HG02623 (cell line): ENCODE data around the gene PRRT1.
"Not testable (repeated sequence)": the region's sequence is repeated elsewhere in the genome, so short reads cannot be mapped to it uniquely, and the experiment has no call there.

ENCODE experiments used
- ATAC-seq: cut with Tn5 transposase; IDR thresholded peaks from one replicate; pipeline ENCODE4 v1.9.1; 2021; ENCODE audit warnings: moderate library complexity; ENCODE audit not compliant: unreplicated experiment

The PRRT1 gene

GRCh38 chr6:32151863-32152768 is at the start of gene PRRT1:
Gene PRRT1 (minus strand): TSS chr6:32151939. CDS start chr6:32151827, 112 bp downstream.
- ATAC-seq, result no peak

DNA sequence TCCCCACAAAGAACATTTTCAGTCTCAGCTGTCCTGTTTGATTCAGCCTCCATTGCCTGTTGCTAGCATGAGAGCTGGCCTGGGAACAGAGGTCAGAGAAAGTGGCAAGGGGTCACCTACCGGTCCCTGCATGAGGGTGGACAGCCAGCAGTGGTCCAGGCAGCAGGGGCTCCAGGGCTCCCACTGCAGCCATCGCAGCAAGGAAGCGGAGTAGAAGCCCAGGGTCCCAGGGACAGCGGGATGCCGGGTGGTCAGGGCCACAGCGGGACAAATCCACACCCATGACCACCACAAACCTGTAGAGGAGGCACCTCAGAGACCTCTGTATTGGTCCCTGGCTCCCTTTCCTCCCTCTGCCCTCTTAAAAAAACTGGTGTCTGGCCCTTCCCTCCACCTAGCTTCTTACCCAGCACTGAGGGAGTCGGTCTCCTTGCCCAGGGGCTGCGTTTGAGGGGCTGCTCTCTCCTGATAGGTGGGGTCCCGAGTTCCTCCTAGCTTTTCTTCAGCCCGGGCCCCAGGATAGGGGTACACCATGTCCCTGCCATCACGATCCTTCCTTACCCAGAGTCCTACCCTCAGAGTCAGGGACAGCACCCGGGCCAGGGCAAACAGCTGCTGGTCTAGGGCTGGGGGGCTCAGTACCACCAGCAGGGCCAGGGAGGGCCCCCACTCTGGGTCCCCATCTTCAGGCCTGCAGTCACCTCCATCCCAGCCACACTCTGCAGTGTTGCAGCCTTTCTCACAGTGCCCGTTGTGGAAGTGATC is 49.2 kb upstream of the PRRT1 start:
- ATAC-seq, result no peak

DNA sequence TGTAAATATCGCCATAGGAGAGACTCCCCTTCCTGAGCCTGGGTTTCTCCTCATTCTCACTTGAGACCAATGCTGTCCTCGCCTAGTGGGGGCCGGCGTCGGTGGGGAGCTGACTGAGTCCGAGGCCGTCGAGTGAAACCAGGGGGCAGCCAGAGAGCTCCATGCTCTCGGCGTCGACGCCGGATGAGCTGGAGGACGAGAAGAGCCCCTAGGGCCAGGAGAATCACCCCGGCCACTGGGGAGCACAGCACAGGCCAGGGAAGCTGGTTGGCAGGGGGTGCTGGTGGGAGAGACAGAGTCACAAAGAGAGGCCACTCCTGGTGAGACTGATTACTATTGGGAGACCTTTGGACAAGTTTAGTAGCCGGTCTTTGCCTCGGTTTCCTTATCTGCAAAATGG is 47.1 kb upstream of the PRRT1 start:
- no peak for ATAC-seq

DNA sequence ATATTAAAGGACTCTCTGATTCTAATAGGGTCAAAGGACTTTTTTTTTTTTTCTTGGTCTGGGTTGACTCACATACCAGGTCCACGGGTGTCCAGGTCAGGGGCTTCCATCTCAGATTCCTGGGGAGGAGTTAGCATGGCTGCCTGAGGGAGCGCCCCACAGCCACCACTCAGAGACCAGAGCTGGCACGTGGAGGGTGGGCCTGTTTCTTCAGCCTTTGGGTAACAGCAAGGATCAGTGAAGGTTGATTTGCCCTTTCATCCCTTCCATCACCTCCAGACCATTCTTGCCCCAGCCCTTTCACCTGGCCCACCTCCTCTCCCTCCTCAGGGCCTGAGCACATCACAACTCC is 46.6 kb upstream of the PRRT1 start:
- no peak for ATAC-seq

DNA sequence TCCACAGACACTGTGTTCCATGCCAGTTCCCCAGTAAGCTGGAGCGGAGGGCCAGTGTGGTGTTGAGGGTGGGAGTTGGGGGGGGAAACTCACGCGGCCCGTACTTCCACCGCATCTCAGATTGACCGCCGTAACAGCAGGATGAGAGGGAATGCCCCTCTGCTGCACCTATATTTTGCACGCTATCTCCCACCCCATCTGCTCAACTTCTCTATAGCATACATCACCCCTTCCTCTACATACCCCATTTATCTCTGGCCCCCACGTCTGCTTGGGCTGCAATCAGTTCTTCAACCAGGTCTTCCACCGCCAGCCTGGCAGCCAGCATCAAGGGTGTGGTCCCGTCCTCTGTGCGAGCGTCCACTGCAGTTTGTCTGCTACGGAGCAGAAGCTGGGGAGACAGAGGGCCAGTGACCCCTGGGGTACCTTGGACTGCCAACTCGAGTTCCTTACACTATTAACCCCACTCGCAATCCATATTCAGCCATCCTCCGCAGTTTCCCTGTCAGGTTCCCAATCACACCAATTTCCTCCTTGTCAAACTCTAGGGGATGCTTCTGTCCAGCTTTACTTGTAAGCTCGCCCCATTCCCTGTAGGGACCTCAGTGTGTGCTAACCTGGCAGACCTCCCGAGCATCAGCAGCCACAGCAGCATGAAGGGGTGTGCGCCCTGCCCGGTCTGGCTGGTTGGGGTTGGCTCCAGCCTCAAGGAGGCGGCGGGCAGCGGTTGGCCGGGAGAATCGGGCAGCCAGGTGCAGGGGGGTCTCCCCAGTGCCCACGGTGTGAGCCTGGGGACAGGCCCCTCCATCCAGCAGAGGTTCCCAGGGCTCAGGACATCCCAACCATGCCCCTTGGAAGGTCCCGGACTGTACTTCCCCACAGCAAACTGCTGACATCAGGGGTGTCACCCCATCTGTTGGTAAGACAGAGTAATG is 45.2 kb upstream of the PRRT1 start:
- no peak for ATAC-seq

DNA sequence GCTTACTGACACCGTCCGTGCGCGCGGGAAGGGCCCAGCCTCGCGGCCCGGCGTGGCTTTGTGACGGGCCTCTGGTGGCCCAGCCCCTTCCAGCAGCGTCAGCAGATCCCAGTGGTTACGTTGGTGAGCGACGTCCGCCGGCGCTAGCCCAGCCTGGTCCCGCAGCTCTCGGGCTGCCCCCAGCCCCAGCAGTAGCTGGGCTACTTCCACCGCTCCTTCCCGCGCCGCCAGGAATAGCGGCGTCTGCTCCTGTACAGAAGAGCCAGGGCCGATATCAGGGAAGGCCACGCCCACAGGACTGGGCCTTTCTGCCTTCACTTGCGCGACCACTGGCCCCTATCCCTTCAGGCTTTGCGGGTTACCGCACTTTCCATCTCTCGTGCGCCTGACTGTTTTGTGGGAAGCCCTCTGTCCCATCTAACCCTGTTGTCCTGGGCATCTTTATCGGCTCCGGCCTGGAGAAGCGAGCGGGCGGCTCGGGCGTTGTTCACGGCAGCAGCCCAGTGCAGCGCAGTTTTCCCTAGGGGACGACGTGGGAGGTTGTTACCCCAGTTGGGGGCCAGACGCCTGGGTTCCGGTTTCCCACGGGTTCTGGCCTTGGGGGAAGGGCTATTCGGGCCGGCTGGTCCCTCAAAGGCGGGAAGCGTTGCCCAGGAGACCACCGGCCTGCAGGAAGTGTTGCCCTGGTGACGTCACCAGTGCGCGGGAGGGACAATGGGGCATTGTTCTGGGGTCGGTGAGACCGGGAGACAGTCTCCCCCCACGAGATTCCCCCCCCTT is 44.4 kb upstream of the PRRT1 start:
- ATAC-seq, result peak; percentile 75

- ATAC-seq, result peak; percentile 66
Measured at GRCh38 chr6:32195652-32195901, 43.8 kb upstream of the PRRT1 start.

DNA sequence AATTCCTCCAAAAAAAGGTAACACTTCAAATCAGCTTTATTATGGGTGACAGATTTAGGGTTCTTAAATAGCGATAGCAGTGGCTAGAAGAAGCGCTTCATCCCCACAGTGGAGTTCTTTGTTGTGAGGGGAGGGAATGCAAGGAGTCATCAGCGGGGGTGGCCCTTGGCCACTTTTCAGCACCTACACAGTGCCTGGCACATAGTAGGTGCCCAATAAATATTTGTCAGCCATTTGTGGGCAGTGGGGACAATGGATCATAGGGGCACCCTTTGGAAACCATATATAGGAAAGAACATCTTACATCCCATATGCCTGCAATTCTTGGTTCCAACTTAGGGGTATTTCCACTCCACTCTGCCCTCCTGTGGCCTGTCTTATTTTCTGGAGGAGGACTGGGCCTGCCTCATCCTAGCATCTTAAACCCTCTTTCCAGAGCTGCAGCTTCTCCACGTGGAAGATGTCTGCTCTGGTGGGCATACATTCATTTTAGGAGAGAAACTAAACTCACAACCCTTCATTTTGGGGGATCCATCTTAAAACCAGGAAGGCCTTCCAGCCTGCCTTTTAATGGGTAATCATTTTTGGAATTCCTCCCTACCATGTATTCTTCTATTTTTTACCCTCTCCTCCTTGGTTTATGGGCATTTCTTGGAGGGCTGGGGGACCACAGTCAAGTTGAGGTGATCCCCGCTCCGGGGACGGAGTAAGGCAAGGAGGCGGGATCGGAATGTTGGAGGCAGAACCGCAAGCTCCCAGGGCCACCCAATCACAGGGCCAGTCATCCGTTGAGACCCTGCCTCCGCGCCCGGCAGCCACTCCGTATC is 43.3 kb upstream of the PRRT1 start:
- no peak for ATAC-seq

DNA sequence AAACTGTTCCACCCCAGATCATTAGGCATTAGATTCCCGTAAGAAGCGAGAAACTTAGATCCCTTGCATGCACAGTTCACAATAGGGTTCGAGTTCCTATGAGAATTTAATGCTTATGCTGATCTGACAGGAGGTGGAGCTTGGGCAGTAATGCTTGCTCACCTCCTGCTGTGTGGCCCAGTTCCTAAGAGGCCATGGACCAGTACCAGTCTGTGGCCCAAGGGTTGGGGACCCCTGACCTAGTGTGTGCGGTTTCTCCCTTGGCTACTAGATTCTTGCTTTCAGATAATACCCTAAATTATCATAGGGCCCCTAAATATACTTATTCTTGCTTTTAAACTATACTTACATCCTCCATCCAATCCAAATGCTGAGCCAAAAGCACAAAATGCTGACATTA is 42.6 kb upstream of the PRRT1 start:
- ATAC-seq, result no peak

DNA sequence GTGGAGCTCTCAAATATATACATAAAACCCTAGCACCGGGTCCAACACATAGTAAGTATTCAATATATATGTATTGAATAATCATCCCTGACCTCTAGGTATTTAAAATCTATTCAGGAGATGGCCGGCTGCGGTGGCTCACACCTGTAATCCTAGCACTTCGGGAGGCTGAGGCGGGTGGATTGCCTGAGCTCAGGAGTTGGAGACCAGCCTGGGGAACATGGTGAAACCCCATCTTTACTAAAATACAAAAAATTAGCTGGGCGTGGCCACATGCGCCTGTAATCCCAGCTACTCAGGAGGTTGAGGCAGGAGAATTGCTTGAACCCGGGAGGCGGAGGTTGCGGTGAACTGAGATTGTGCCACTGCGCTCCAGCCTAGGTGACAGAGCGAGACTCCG is 41.4 kb upstream of the PRRT1 start:
- not testable (repeated sequence) for ATAC-seq

GRCh38 chr6:32192608-32193039 is 40.9 kb upstream of the PRRT1 start, which contains the start of gene GPSM3:
Gene GPSM3 (minus strand): TSS chr6:32192643. CDS start chr6:32192513, 130 bp downstream.
- ATAC-seq, result no peak

DNA sequence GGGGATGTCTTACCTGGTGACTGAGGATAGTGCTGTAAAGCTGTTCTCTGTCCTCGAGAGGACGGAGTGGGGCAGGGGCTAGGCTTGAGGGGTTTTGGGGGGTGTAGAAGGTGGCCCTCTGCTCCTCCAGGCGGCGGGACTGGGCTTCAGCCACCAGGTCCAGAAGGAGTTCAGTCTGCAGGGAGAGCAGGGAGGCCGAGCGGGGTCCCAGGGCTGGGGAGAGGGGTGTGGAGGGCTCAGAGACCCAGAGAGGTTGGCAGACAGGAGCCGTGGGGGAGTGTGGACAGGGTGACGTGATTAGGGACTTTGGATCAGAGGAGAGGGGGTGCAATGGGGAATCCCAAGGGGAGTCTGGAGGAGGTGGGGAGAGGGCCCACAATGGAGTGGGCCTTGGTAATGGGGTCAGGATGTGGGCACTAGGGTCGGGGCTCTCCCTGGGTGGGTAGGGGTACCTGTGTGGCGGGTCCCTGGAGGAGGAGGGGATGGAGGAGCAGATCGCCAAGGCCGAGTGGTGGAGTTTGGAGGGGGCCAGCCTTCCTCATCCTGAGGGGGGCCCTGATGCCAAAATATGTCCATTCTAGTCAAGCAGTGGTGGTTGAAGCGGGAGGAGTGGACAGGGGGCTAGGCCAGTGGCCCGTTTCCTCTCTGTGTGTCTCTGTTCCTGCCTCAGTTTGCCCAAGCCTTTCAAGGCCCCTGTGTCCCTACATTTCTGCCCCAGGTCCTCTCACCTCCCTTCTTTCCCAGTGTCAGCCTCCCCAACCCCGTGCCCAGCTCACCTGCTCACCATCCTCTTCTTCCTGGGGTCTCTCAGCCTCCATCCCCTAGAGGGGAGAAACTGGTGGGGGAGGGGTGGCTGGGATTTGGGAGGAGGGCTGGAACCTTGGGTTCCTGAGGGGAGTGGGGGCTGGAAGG is 40.2 kb upstream of the PRRT1 start:
- no peak for ATAC-seq

DNA sequence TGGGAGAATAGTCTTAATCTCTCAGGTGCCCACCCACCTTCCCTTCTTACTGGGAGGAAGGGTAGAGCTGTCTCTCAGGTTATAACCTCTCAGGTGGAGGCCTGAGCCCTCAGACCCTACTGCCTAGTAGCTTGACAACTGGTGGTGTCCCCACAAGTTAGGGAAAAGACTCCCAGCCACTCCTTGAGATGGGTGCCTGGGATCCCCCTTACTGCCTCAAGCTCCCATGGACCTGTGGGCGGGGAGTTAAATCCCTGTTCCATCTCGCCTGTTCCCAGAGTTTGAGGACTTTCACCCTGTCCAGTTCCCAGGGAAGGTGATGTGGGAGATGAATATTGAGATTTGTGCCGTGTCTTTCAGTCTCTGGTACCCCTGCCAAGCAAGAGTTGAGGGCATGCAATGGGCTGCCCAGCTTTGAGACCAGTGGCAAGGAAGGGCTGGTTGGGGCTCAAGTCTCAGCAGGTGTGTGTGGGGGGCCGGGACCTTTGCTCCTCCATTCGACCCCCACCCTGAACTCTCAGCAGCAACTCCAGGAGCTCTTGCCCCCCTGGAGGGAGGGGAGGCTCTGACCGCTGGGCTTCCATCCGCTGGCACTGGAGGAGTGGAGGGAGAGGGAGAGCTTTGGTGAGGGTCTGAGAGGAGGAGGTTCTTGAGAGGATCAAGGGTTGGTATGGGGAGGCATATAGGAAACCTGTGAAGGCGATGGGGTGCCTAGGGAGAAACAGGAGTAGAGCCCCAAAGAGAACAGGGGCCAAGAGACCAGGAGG is 39.4 kb upstream of the PRRT1 start:
- ATAC-seq, result no peak

GRCh38 chr6:32190054-32190851 is 38.5 kb upstream of the PRRT1 start, which contains the start of gene PBX2:
Gene PBX2 (minus strand): TSS chr6:32190202. CDS start chr6:32189915, 287 bp downstream.
- peak; percentile 60 for ATAC-seq

DNA sequence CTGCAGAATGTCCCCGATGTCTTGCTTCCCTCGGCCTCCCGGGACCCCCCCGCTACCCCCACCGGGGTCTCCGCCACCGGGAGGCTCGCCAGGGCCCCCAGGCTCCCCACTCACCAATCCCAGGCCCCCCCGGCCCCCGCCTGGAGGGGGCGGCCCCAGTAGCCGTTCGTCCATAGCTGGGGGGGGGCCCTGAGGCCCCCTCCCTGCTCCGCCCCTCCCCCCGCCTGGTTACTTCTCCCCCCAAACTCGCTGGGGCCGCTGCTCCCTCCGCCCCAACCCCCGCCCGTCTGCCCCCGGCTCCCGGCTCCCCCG is 38.0 kb upstream of the PRRT1 start:
- no peak for ATAC-seq

DNA sequence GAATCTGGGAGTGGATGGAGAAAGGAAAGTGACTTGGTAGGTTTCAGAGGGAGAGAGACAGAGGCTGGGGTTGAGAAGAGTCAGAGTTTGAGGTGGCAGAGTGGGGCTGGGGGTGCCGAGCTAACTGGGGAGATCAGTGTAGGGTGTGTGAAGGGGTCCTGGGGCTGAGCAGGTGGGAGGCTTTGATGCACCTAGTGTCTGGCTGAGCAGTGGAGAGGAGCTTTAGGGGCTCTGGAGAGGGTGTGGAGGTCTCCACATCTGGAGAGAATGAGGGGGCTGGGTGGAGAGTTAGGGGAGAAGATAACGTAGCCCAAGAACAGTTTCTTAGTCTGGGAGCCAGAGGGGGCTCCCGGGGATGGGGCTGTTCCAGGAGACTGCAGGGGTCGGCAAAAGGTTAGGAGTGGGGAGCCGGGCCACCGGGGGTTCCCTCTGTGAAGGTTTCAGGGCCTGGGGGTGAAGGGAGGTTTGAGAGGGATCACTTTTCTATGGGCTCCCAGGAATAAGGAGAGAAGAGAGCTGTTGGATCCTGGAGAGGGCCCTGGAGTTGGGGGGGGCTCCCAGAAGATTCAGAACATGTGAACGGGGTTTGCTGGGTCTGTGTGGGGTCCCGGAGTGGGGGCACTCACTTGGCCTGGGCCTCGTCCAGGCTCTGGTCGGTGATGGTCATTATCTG is 37.5 kb upstream of the PRRT1 start:
- ATAC-seq, result no peak
